Smooth muscle cell (in vitro differentiated cells): ENCODE data around the gene SAMD8. TPM values are rescaled to one million over a fixed set of nuclear protein-coding genes. Genes with fewer than 3 reads are reported as not detected.
A peak's percentile ranks its signal among the peaks of the same experiment; 100 is the strongest.

Source experiments
- DNase-seq: peaks from one replicate; lab custom pipeline; 2025; ENCODE audit not compliant: unreplicated experiment; lab: John Stamatoyannopoulos, UW
- H2AFZ ChIP-seq: fragments of 200-600 bp; sonication (generic); 2 replicates; pipeline ENCODE4 v1.6.0; 2016; ENCODE audit warnings: antibody characterized with exemption, low read depth, mild to moderate bottlenecking
- H3F3A ChIP-seq: fragments of 200-600 bp; sonication (generic); 2 replicates; pipeline ENCODE4 v1.6.0; 2017; ENCODE audit warnings: antibody characterized with exemption, low read depth
- H3K27ac ChIP-seq: fragments of 200-600 bp; sonication (generic); 2 replicates; pipeline ENCODE4 v1.5.1; 2016; ENCODE audit warnings: low read depth, mild to moderate bottlenecking
- H3K27me3 ChIP-seq: fragments of 200-600 bp; sonication (generic); 2 replicates; pipeline ENCODE4 v1.6.1; 2016; ENCODE audit warnings: low read depth, mild to moderate bottlenecking
- H3K36me3 ChIP-seq: fragments of 200-600 bp; sonication (generic); 2 replicates; pipeline ENCODE4 v1.5.1; 2016; ENCODE audit warnings: low read depth
- H3K4me1 ChIP-seq: fragments of 200-600 bp; sonication (generic); 2 replicates; pipeline ENCODE4 v1.5.1; 2016; ENCODE audit warnings: low read depth
- H3K4me2 ChIP-seq: fragments of 200-600 bp; sonication (generic); 2 replicates; pipeline ENCODE4 v1.6.0; 2016; ENCODE audit warnings: mild to moderate bottlenecking
- H3K4me3 ChIP-seq: fragments of 200-600 bp; sonication (generic); 2 replicates; pipeline ENCODE4 v1.5.1; 2016; ENCODE audit warnings: mild to moderate bottlenecking
- H3K79me2 ChIP-seq: fragments of 200-600 bp; sonication (generic); 2 replicates; pipeline ENCODE4 v1.6.0; 2016; ENCODE audit warnings: low read depth, mild to moderate bottlenecking
- H3K9ac ChIP-seq: fragments of 200-600 bp; sonication (generic); 2 replicates; pipeline ENCODE4 v1.6.0; 2016; ENCODE audit warnings: low read depth
- H3K9me3 ChIP-seq: fragments of 200-600 bp; sonication (generic); replicated peaks from 2 replicates; pipeline ENCODE4 v1.5.1; 2016; ENCODE audit warnings: low read depth
- H4K20me1 ChIP-seq: fragments of 200-600 bp; sonication (generic); 2 replicates; pipeline ENCODE4 v1.6.0; 2016; ENCODE audit warnings: low read depth
- CTCF ChIP-seq: fragments of 200-600 bp; sonication (generic); IDR thresholded peaks from 2 replicates; pipeline ENCODE4 v1.5.1; 2017; ENCODE audit warnings: borderline replicate concordance, mild to moderate bottlenecking, antibody characterized with exemption; ENCODE audit not compliant: insufficient read depth, poor library complexity, severe bottlenecking
- WGBS: methylation state at CpG from one replicate; pipeline ENCODE4 v1.1.7; 2016; ENCODE audit warnings: low lambda C conversion rate; 5-methylcytosine and 5-hydroxymethylcytosine counted together
- polyA plus RNA-seq: library from polyadenylated mRNA; unstranded; fragments of >200 nt; fragmentation: Nextera tagmentation; extraction: Ambion mirVana; gene quantifications from 2 replicates; pipeline ENCODE4 v1.2.1, GENCODE V29; 2016
- total RNA-seq: library from RNA; depleted of rRNA; stranded (reverse); fragments of >200 nt; gene quantifications from 2 replicates; pipeline ENCODE4 v1.2.3, GENCODE V29; 2014

The SAMD8 gene
- total and polyA plus RNA-seq, 2 experiments from 2014 or later: 7.4 to 30.1 TPM

- Histone ChIP-seq H3K27ac (no peak overlapping the region), H3K4me2 (no peak overlapping the region), H3K9me3 (no peaks in the 10 kb centered on the region), H3K36me3 (no peaks in the 10 kb centered on the region), H3K4me3 (no peak overlapping the region), H3K4me1 (no peaks in the 10 kb centered on the region), H3K79me2 (no peaks in the 10 kb centered on the region), H3F3A (no peaks in the 10 kb centered on the region), H4K20me1 (no peaks in the 10 kb centered on the region), H3K9ac (no peak overlapping the region), H3K27me3 (no peaks in the 10 kb centered on the region), H2AFZ (no peak overlapping the region)
- TF ChIP-seq CTCF: no peak
- DNase-seq: no peak
- WGBS: 94% methylated on average over 14 of the region's 14 CpGs
Measured at GRCh38 chr10:75098902-75099673, 12.4 kb upstream of the SAMD8 start.

GRCh38 chr10:75099952-75100763, 11.3 kb upstream of the SAMD8 start:
- Histone ChIP-seq H3F3A (no peaks in the 10 kb centered on the region), H3K79me2 (no peaks in the 10 kb centered on the region), H3K4me1 (no peaks in the 10 kb centered on the region), H3K4me2 (peak overlapping the region; percentile 18), H3K9me3 (no peaks in the 10 kb centered on the region), H2AFZ (no peak overlapping the region), H3K36me3 (no peaks in the 10 kb centered on the region), H3K27me3 (no peaks in the 10 kb centered on the region), H3K27ac (no peak overlapping the region), H3K9ac (no peak overlapping the region), H4K20me1 (no peaks in the 10 kb centered on the region), H3K4me3 (no peak overlapping the region)
- 26% methylated on average over 18 of the region's 18 CpGs for WGBS
- peak; percentile 68 for DNase-seq
- TF ChIP-seq CTCF: peak; percentile 95

GRCh38 chr10:75100764-75101291, 10.6 kb upstream of the SAMD8 start:
- Histone ChIP-seq H3K27ac (no peak overlapping the region), H3K27me3 (no peaks in the 10 kb centered on the region), H3K4me3 (no peak overlapping the region), H2AFZ (no peak overlapping the region), H3K4me2 (no peak overlapping the region), H3F3A (no peaks in the 10 kb centered on the region), H4K20me1 (no peaks in the 10 kb centered on the region), H3K36me3 (no peaks in the 10 kb centered on the region), H3K9me3 (no peaks in the 10 kb centered on the region), H3K4me1 (no peaks in the 10 kb centered on the region), H3K79me2 (no peaks in the 10 kb centered on the region), H3K9ac (no peak overlapping the region)
- no peak for DNase-seq
- no peak for TF ChIP-seq CTCF
- WGBS: 68% methylated on average over 4 of the region's 4 CpGs
